Peyer's patch (tissue), 4 donors: ENCODE data around the gene CPSF4L.

Source experiments
- CTCF ChIP-seq, 6 experiments: fragments of 450-650 bp in 4 of 6; fragments of 200-600 bp in 2 of 6; sonication (generic) in 1 of 6; IDR thresholded peaks; one replicate each; pipeline ENCODE4 v1.5.1; 2017 to 2019; ENCODE audit warnings: antibody characterized with exemption in 6 of 6, mild to moderate bottlenecking in 3 of 6, moderate library complexity in 1 of 6
- POLR2A ChIP-seq, 2 donors: fragments of 450-650 bp; IDR thresholded peaks; one replicate each; pipeline ENCODE4 v1.5.1; 2017; ENCODE audit warnings: antibody characterized with exemption in 2 of 2, mild to moderate bottlenecking in 2 of 2, moderate library complexity in 2 of 2

DNA sequence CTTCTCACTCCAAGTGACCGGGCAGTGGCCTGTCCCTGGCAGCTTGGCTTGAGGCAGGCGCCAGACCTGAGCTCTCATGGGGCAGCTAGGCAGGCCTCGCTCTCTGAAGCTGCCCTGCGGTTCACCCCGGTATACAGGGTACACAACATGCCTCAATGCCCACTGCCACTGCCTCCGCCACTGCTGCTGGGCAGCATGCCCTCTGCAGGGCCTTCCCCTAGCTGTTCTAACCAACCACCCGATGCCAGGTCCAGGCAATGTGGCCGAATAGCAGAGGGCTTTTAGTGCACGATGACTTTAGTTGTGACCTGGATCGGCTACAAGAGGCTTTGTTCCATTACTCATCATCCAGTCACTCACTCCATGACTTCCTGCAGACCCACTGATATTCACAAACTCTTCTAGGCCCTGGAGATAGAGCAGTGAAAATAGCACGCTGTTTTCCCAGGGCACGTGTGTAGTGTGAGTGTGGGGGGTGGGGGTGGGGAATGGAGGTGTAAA is 30.4 kb upstream of the CPSF4L start:
- TF ChIP-seq POLR2A (IDR thresholded peaks at IDR 0.05) (no peak), CTCF (IDR thresholded peaks at IDR 0.05) (no peak)
